IMR-90 (cell line): Measurements from ENCODE around the gene RPS6KL1. TPM values are rescaled to one million over a fixed set of nuclear protein-coding genes. Genes with fewer than 3 reads are reported as not detected.

Experiments used
- ATAC-seq: fragments of 200-7000 bp; cut with Tn5 transposase; 2 replicates; pipeline ENCODE4 v1.9.1; 2020; ENCODE audit warnings: low read depth, mild to moderate bottlenecking, moderate library complexity
- BruUV-seq: library from RNA; stranded (reverse); fragments of 400-500 nt; replicated peaks from 2 replicates; lab custom pipeline; 2021; lab: Mats Ljungman, UMichigan
- CTCF ChIA-PET: fragments of 300-600 bp; formaldehyde crosslinking; extraction: SDS; loops from one replicate; lab custom pipeline; 2021; ENCODE audit warnings: antibody characterized with exemption; lab: Yijun Ruan, JAX
- POLR2A ChIA-PET: fragments of 300-600 bp; sonication (Branson Sonifier 250); formaldehyde crosslinking; loops from one replicate; lab custom pipeline; 2022; ENCODE audit warnings: antibody characterized with exemption; ENCODE audit not compliant: unreplicated experiment; lab: Charles Lee
- DNase-seq: peaks from one replicate; pipeline ENCODE4 v3.0.0; 2013
- H2AFZ ChIP-seq: replicated peaks from 2 replicates; pipeline ENCODE3; 2013; ENCODE audit warnings: low read length, mild to moderate bottlenecking; ENCODE audit not compliant: poor library complexity
- H2AK5ac ChIP-seq: 2 replicates; pipeline ENCODE4 v1.6.1; 2013; ENCODE audit warnings: low read depth, low read length, inconsistent platforms
- H2AK9ac ChIP-seq: replicated peaks from 2 replicates; pipeline ENCODE3; 2013; ENCODE audit warnings: mild to moderate bottlenecking, low read depth, low read length, moderate library complexity; ENCODE audit not compliant: poor library complexity
- H2BK120ac ChIP-seq: 2 replicates; pipeline ENCODE4 v1.6.1; 2013; ENCODE audit warnings: low read depth, low read length, inconsistent platforms
- H2BK15ac ChIP-seq: 3 replicates; pipeline ENCODE4 v1.6.1; 2013; ENCODE audit warnings: low read depth, low read length, inconsistent platforms
- H2BK20ac ChIP-seq: 2 replicates; pipeline ENCODE4 v1.6.1; 2013; ENCODE audit warnings: low read depth, mild to moderate bottlenecking, inconsistent platforms, low read length, moderate library complexity
- H2BK5ac ChIP-seq: 2 replicates; pipeline ENCODE4 v1.6.1; 2013; ENCODE audit warnings: mild to moderate bottlenecking, low read depth, low read length, inconsistent platforms; ENCODE audit not compliant: poor library complexity, severe bottlenecking
- H3K14ac ChIP-seq: replicated peaks from 2 replicates; pipeline ENCODE4 v1.6.1; 2013; ENCODE audit warnings: low read depth, low read length, inconsistent platforms
- H3K18ac ChIP-seq: 2 replicates; pipeline ENCODE4 v1.6.1; 2013; ENCODE audit warnings: low read depth, low read length, control low read depth
- H3K23ac ChIP-seq: 2 replicates; pipeline ENCODE4 v1.6.1; 2013; ENCODE audit warnings: low read depth, low read length, inconsistent platforms
- H3K27ac ChIP-seq: 2 replicates; pipeline ENCODE4 v1.5.1; 2013; ENCODE audit warnings: mild to moderate bottlenecking, control low read depth, low read length; ENCODE audit not compliant: insufficient read depth
- H3K27me3 ChIP-seq: 2 replicates; pipeline ENCODE4 v1.6.1; 2013; ENCODE audit warnings: low read length; ENCODE audit not compliant: control insufficient read depth, insufficient read depth
- H3K36me3 ChIP-seq: 2 replicates; pipeline ENCODE4 v1.6.1; 2013; ENCODE audit warnings: low read length, mixed read lengths; ENCODE audit not compliant: control insufficient read depth, insufficient read depth
- H3K4ac ChIP-seq: 2 replicates; pipeline ENCODE4 v1.6.1; 2013; ENCODE audit warnings: low read depth, low read length, inconsistent platforms
- H3K4me1 ChIP-seq: 2 replicates; pipeline ENCODE4 v1.6.1; 2013; ENCODE audit warnings: low read length, mixed read lengths; ENCODE audit not compliant: control insufficient read depth, insufficient read depth
- H3K4me2 ChIP-seq: 2 replicates; pipeline ENCODE4 v1.6.1; 2013; ENCODE audit warnings: low read depth, mild to moderate bottlenecking, control low read depth, low read length, moderate library complexity
- H3K4me3 ChIP-seq: 2 replicates; pipeline ENCODE4 v1.5.1; 2013; ENCODE audit warnings: low read depth, mild to moderate bottlenecking, control low read depth, low read length, moderate library complexity; ENCODE audit not compliant: insufficient read depth
- H3K56ac ChIP-seq: 2 replicates; pipeline ENCODE4 v1.6.1; 2013; ENCODE audit warnings: low read length, inconsistent platforms; ENCODE audit not compliant: insufficient read depth; ENCODE audit errors: extremely low read depth
- H3K79me1 ChIP-seq, 2 experiments: 2 replicates each; pipeline ENCODE4 v1.6.1; 2013; ENCODE audit warnings: low read length in 2 of 2, inconsistent platforms in 1 of 2, low read depth in 1 of 2
- H3K9ac ChIP-seq: 2 replicates; pipeline ENCODE4 v1.6.1; 2013; ENCODE audit warnings: low read depth, low read length, control low read depth
- H3K9me1 ChIP-seq: 2 replicates; pipeline ENCODE4 v1.6.1; 2013; ENCODE audit warnings: low read length, inconsistent platforms; ENCODE audit not compliant: insufficient read depth
- H3K9me3 ChIP-seq: 2 replicates; pipeline ENCODE4 v1.6.1; 2013; ENCODE audit warnings: low read length; ENCODE audit not compliant: control insufficient read depth, insufficient read depth
- H4K20me1 ChIP-seq: 2 replicates; pipeline ENCODE4 v1.6.1; 2013; ENCODE audit warnings: low read length, inconsistent platforms; ENCODE audit not compliant: insufficient read depth
- H4K5ac ChIP-seq: 2 replicates; pipeline ENCODE4 v1.6.1; 2013; ENCODE audit warnings: mild to moderate bottlenecking, low read depth, low read length, control low read depth
- H4K8ac ChIP-seq, 2 experiments: 2 replicates each; pipeline ENCODE4 v1.6.1; 2013; ENCODE audit warnings: low read depth in 2 of 2, low read length in 2 of 2, control low read depth in 1 of 2, inconsistent platforms in 1 of 2
- H4K91ac ChIP-seq: 2 replicates; pipeline ENCODE4 v1.6.1; 2013; ENCODE audit warnings: low read depth, low read length, inconsistent platforms; ENCODE audit not compliant: insufficient read depth
- CEBPB ChIP-seq: IDR thresholded peaks from 2 replicates; pipeline ENCODE4 v1.6.1; 2012; ENCODE audit warnings: low read depth, low read length, improper control_type of control experiment
- FOS ChIP-seq: fragments of 150-350 bp; IDR thresholded peaks from 2 replicates; pipeline ENCODE4 v1.6.1; 2016; ENCODE audit warnings: low read depth, low read length
- MAZ ChIP-seq: IDR thresholded peaks from 2 replicates; pipeline ENCODE4 v1.6.1; 2012; ENCODE audit warnings: low read depth, mild to moderate bottlenecking, low read length, improper control_type of control experiment, moderate library complexity, borderline replicate concordance
- POLR2A ChIP-seq: IDR thresholded peaks from 2 replicates; pipeline ENCODE4 v1.6.1; 2012; ENCODE audit warnings: mild to moderate bottlenecking, low read depth, low read length
- RAD21 ChIP-seq: IDR thresholded peaks from 2 replicates; pipeline ENCODE4 v1.6.1; 2012; ENCODE audit warnings: low read length, improper control_type of control experiment
- RCOR1 ChIP-seq: IDR thresholded peaks from 2 replicates; pipeline ENCODE4 v1.6.1; 2012; ENCODE audit warnings: mild to moderate bottlenecking, low read length, improper control_type of control experiment; ENCODE audit not compliant: insufficient replicate concordance
- WGBS, 2 experiments: methylation state at CpG; one replicate each; pipeline versions ENCODE4 v1.1.5 to v1.1.7; 2013; ENCODE audit warnings: missing lambda C conversion rate in 2 of 2; ENCODE audit not compliant: insufficient read length in 1 of 2; ENCODE audit errors: extremely low coverage in 2 of 2; 5-methylcytosine and 5-hydroxymethylcytosine counted together
- dilution Hi-C: fragments of 300-500 bp; cut with HindIII; formaldehyde crosslinking; loops from one replicate; pipeline ENCODE4 v1.14.3; 2018; ENCODE audit warnings: low sequenced_read_pairs; ENCODE audit not compliant: unreplicated experiment
- in situ Hi-C: fragments of 300-500 bp; cut with MboI; formaldehyde crosslinking; loops from 3 replicates; pipeline ENCODE4 v1.14.3; 2019; ENCODE audit warnings: low sequenced_read_pairs, inconsistent platforms, mixed read lengths
- intact Hi-C: fragments of 100-400 bp; cut with micrococcal nuclease; formaldehyde crosslinking; loops from 2 replicates; pipeline ENCODE4 v1.10.0; 2022
- polyA plus RNA-seq, 3 experiments: library from polyadenylated mRNA; depleted of rRNA; stranded (reverse); fragments of >200 nt; gene quantifications; 2 replicates each; pipeline ENCODE4 v1.2.3, GENCODE V29; 2012; ENCODE audit warnings: low replicate concordance in 1 of 3
- total RNA-seq: library from RNA; depleted of rRNA; stranded (reverse); fragments of >200 nt; gene quantifications from 2 replicates; pipeline ENCODE4 v1.2.3, GENCODE V29; 2012
- TF ChIP-seq, protein P1 (sequence below): fragments of 150-350 bp; IDR thresholded peaks from 2 replicates; pipeline ENCODE4 v1.6.1; 2017; ENCODE audit warnings: mild to moderate bottlenecking, antibody characterized with exemption, low read length, low read depth
- TF ChIP-seq, protein P2 (sequence below): conservative IDR thresholded peaks from 2 replicates; pipeline ENCODE4 v1.5.1; 2012; ENCODE audit warnings: mild to moderate bottlenecking, low read depth, low read length, improper control_type of control experiment

Gene RPS6KL1
- total and polyA plus RNA-seq, 2 of the 4 experiments (the other 2 are of a cell fraction): 0.72 to 1.7 TPM

DNA sequence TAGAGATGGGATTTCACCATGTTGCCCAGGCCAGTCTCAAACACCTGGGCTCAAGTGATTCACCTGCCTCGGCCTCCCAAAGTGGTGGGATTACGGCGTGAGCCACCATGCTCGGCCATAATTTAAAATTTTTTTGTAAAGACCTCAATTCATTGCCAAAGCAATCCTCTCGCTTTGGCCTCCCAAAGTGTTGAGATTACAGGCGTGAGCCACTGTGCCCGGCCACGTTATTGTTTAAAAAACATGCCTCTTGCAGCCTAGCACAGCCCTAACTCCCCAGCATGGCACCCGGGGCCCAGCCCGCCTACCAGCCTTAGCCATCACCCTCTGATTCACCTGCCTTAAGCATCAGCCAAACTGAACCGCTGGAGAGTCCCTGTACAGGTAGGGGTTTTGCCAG lies 13.1 kb upstream of the RPS6KL1 start:
- in situ Hi-C loops (no loop called here), dilution Hi-C loops (no loop called here), intact Hi-C loops (no loop called here)
- H2AK5ac ChIP-seq: no peak overlapping the region
- H3K23ac ChIP-seq: no peak overlapping the region
- H3K4me1 ChIP-seq: peaks cover 25% of the 10 kb centered on the region
- no peaks in the 10 kb centered on the region for H3K9me3 ChIP-seq
- no peak overlapping the region for H4K91ac ChIP-seq
- H2BK20ac ChIP-seq: no peak overlapping the region
- no TSS peak for BruUV-seq
- H3K14ac ChIP-seq: no peak overlapping the region
- H2BK5ac ChIP-seq: no peak overlapping the region
- H3K27me3 ChIP-seq: no peaks in the 10 kb centered on the region
- H2AK9ac ChIP-seq: no peak overlapping the region
- DNase-seq (no peak), ATAC-seq (no peak)
- H2AFZ ChIP-seq: no peak overlapping the region
- H4K8ac ChIP-seq: no peak overlapping the region
- peaks cover 17% of the 10 kb centered on the region for H3K9me1 ChIP-seq
- no peak overlapping the region for H4K5ac ChIP-seq
- H3K56ac ChIP-seq: no peak overlapping the region
- no peak overlapping the region for H3K18ac ChIP-seq
- 100% methylated on average over 4 of the region's 11 CpGs; no CpG with 5 or more reads in 1 of the 2 experiments for WGBS, 2 experiments
- no peak overlapping the region for H3K9ac ChIP-seq
- H3K27ac ChIP-seq: no peak overlapping the region
- no peak overlapping the region for H2BK120ac ChIP-seq
- ChIA-PET CTCF (no interaction called here), POLR2A (no interaction called here)
- H3K79me1 ChIP-seq: no peaks in the 10 kb centered on the region
- H3K4me3 ChIP-seq: no peak overlapping the region
- H3K36me3 ChIP-seq: no peaks in the 10 kb centered on the region
- no peak overlapping the region for H2BK15ac ChIP-seq
- H4K20me1 ChIP-seq: no peaks in the 10 kb centered on the region
- no peak overlapping the region for H3K4ac ChIP-seq
- H3K4me2 ChIP-seq: no peak overlapping the region
- no peak for TF ChIP-seq FOS
- no peak for TF ChIP-seq POLR2A
- TF ChIP-seq, protein P1, sequence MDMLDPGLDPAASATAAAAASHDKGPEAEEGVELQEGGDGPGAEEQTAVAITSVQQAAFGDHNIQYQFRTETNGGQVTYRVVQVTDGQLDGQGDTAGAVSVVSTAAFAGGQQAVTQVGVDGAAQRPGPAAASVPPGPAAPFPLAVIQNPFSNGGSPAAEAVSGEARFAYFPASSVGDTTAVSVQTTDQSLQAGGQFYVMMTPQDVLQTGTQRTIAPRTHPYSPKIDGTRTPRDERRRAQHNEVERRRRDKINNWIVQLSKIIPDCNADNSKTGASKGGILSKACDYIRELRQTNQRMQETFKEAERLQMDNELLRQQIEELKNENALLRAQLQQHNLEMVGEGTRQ: no peak
- no peak for TF ChIP-seq RAD21
- TF ChIP-seq MAZ: no peak
- TF ChIP-seq, protein P2, sequence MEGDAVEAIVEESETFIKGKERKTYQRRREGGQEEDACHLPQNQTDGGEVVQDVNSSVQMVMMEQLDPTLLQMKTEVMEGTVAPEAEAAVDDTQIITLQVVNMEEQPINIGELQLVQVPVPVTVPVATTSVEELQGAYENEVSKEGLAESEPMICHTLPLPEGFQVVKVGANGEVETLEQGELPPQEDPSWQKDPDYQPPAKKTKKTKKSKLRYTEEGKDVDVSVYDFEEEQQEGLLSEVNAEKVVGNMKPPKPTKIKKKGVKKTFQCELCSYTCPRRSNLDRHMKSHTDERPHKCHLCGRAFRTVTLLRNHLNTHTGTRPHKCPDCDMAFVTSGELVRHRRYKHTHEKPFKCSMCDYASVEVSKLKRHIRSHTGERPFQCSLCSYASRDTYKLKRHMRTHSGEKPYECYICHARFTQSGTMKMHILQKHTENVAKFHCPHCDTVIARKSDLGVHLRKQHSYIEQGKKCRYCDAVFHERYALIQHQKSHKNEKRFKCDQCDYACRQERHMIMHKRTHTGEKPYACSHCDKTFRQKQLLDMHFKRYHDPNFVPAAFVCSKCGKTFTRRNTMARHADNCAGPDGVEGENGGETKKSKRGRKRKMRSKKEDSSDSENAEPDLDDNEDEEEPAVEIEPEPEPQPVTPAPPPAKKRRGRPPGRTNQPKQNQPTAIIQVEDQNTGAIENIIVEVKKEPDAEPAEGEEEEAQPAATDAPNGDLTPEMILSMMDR: no peak
- no peak for TF ChIP-seq CEBPB
- TF ChIP-seq RCOR1: no peak
